ENCODE measurements around the gene SYTL2. TPM values are rescaled to one million over a fixed set of nuclear protein-coding genes. Genes with fewer than 3 reads are reported as not detected.

SYTL2 gene
- total and polyA plus RNA-seq, 2 donors (not counting 1 experiment from before 2014, with no cell fraction given), result 165 to 387 TPM

DNA sequence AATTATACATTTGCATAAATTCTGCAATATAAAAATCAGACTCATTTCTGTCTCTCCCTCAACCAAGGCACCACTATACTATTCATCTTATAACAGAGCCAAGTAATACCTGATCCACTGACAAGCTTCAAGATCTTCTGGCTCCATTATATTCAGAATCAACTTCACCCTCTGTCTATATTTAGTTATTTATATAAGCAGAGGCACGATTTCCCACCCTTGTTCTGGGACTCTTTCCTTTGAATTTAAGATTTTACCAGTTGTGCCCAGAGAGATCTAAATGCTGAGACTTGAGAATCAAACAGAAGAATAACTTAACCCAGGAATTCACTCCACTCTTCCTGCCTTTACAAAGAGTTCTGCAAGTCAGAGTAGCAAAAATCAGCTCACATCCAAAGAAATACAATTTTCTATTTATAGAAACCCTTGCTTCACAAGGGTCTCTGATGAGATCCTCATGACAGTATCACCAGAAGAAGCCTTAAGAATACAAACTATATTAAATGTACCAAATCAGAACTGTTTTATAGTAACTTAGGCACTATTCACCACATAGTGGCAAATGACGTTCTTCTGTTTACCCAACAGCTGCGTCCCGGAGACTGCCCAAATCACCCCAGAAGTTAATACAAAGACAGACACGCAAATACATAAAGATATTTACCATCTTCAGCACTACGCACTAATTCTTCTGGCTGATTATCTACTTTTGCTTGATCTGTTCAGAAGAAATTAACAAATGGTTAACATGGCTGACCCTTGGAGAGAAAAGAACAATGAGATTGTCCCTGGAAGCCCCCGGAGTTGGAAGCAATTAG lies 92.6 kb downstream of the SYTL2 start:
- Histone ChIP-seq H3K4me3 (replicated peaks in 1 of 4; ENCODE audit: control extremely low read depth in 1 of 4, insufficient read depth in 1 of 4, low read depth in 3 of 4, low read length in 4 of 4) (peak overlapping the region; percentile 65 to 91 (median 83)), H4K20me1 (ENCODE audit: control insufficient read depth, extremely low read depth, insufficient read depth, low read length) (no peaks in the 10 kb centered on the region), H3K9me3 (ENCODE audit: control insufficient read depth, insufficient read depth, low read depth, low read length) (no peaks in the 10 kb centered on the region), H3K9ac (ENCODE audit: insufficient read depth, low read length) (peak overlapping the region; percentile 88), H3K36me3 (ENCODE audit: control insufficient read depth, insufficient read depth, low read length) (peaks cover 7% of the 10 kb centered on the region), H3K79me2 (ENCODE audit: control insufficient read depth, insufficient read depth, low read length) (peaks cover 44% of the 10 kb centered on the region), H3K27ac (ENCODE audit: insufficient read depth, low read length) (peak overlapping the region; percentile 99), H2AFZ (ENCODE audit: low read length) (no peak overlapping the region), H3K27me3 (ENCODE audit: control insufficient read depth, insufficient read depth, low read length) (no peaks in the 10 kb centered on the region), H3K4me2 (ENCODE audit: extremely low read depth, insufficient read depth, low read length) (peak overlapping the region; percentile 89), H3K4me1 (ENCODE audit: control insufficient read depth, extremely low read depth, insufficient read depth, low read length) (peaks cover 6% of the 10 kb centered on the region)
- peak in 1 of 2 donors; percentile 28 for DNase-seq (ENCODE audit: low read depth in 2 of 2)
- TF ChIP-seq, protein P1, sequence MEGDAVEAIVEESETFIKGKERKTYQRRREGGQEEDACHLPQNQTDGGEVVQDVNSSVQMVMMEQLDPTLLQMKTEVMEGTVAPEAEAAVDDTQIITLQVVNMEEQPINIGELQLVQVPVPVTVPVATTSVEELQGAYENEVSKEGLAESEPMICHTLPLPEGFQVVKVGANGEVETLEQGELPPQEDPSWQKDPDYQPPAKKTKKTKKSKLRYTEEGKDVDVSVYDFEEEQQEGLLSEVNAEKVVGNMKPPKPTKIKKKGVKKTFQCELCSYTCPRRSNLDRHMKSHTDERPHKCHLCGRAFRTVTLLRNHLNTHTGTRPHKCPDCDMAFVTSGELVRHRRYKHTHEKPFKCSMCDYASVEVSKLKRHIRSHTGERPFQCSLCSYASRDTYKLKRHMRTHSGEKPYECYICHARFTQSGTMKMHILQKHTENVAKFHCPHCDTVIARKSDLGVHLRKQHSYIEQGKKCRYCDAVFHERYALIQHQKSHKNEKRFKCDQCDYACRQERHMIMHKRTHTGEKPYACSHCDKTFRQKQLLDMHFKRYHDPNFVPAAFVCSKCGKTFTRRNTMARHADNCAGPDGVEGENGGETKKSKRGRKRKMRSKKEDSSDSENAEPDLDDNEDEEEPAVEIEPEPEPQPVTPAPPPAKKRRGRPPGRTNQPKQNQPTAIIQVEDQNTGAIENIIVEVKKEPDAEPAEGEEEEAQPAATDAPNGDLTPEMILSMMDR (conservative IDR thresholded peaks at IDR 0.05 in 1 of 2, IDR thresholded peaks at IDR 0.05 in 1 of 2; ENCODE audit: low read depth in 1 of 2, low read length in 2 of 2), result no peak
- no peak for TF ChIP-seq EZH2 (IDR thresholded peaks at IDR 0.05; ENCODE audit: low read length, missing control alignments)

DNA sequence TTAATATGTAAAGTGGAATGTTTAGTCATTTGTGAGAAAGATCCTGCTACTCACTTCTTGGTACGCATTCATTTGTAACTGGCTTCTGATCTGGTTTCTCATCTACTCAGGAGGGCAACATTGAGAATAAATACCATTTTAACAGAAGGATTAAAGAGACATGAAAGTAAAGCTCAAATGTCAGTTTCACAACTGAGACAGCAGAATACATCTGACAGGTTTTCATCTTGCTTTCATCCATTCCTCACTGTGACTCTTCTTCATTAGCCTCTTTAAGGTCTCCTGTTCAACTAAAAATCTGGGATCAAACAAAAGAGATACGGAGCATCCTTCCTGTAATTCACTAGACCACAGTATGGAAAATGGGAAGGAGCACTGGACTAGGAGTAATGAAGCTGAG lies 93.5 kb downstream of the SYTL2 start:
- Histone ChIP-seq H4K20me1 (ENCODE audit: control insufficient read depth, extremely low read depth, insufficient read depth, low read length) (no peaks in the 10 kb centered on the region), H3K27ac (ENCODE audit: insufficient read depth, low read length) (peak overlapping the region; percentile 99), H3K4me2 (ENCODE audit: extremely low read depth, insufficient read depth, low read length) (peak overlapping the region; percentile 89), H3K4me1 (ENCODE audit: control insufficient read depth, extremely low read depth, insufficient read depth, low read length) (peaks cover 6% of the 10 kb centered on the region), H3K79me2 (ENCODE audit: control insufficient read depth, insufficient read depth, low read length) (peaks cover 45% of the 10 kb centered on the region), H3K36me3 (ENCODE audit: control insufficient read depth, insufficient read depth, low read length) (peaks cover 7% of the 10 kb centered on the region), H3K27me3 (ENCODE audit: control insufficient read depth, insufficient read depth, low read length) (no peaks in the 10 kb centered on the region), H3K9me3 (ENCODE audit: control insufficient read depth, insufficient read depth, low read depth, low read length) (no peaks in the 10 kb centered on the region), H3K4me3 (replicated peaks in 1 of 4; ENCODE audit: control extremely low read depth in 1 of 4, insufficient read depth in 1 of 4, low read depth in 3 of 4, low read length in 4 of 4) (peak overlapping the region; percentile 65 to 91 (median 83)), H3K9ac (ENCODE audit: insufficient read depth, low read length) (peak overlapping the region; percentile 88), H2AFZ (ENCODE audit: low read length) (no peak overlapping the region)
- no peak for DNase-seq (ENCODE audit: low read depth in 2 of 2)
- TF ChIP-seq EZH2 (IDR thresholded peaks at IDR 0.05; ENCODE audit: low read length, missing control alignments), result no peak
- TF ChIP-seq, protein P1 (conservative IDR thresholded peaks at IDR 0.05 in 1 of 2, IDR thresholded peaks at IDR 0.05 in 1 of 2; ENCODE audit: low read depth in 1 of 2, low read length in 2 of 2), result no peak

DNA sequence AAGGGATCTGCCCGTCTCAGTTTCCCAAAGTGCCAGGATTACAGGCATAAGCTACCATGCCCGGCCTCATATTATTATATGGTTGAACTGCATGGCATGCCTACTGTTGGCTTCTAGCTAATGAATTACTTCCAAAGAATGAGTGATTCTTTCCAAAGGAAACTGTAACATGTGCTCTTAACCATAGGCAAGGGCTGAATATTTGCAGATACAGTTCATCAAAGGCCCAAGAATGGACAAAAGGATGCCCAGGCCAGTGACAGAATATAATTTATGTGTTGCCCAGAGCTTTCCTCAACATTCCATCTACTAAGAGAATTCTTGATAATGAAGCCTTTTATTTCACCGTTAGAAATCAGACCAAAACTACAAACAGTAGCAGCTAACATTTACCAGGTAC lies 98.0 kb downstream of the SYTL2 start:
- no peak overlapping the region for H3K9ac ChIP-seq (ENCODE audit: insufficient read depth, low read length)
- H3K9me3 ChIP-seq (ENCODE audit: control insufficient read depth, insufficient read depth, low read depth, low read length), result no peaks in the 10 kb centered on the region
- H3K4me1 ChIP-seq (ENCODE audit: control insufficient read depth, extremely low read depth, insufficient read depth, low read length), result peaks cover 6% of the 10 kb centered on the region
- peaks cover 7% of the 10 kb centered on the region for H3K36me3 ChIP-seq (ENCODE audit: control insufficient read depth, insufficient read depth, low read length)
- H2AFZ ChIP-seq (ENCODE audit: low read length), result no peak overlapping the region
- peak in 1 of 2 donors; percentile 52 for DNase-seq (ENCODE audit: low read depth in 2 of 2)
- TF ChIP-seq EZH2 (IDR thresholded peaks at IDR 0.05; ENCODE audit: low read length, missing control alignments), result no peak
- TF ChIP-seq, protein P1 (conservative IDR thresholded peaks at IDR 0.05 in 1 of 2, IDR thresholded peaks at IDR 0.05 in 1 of 2; ENCODE audit: low read depth in 1 of 2, low read length in 2 of 2), result no peak
- peaks cover 44% of the 10 kb centered on the region for H3K79me2 ChIP-seq (ENCODE audit: control insufficient read depth, insufficient read depth, low read length)
- no peak overlapping the region for H3K4me2 ChIP-seq (ENCODE audit: extremely low read depth, insufficient read depth, low read length)
- H4K20me1 ChIP-seq (ENCODE audit: control insufficient read depth, extremely low read depth, insufficient read depth, low read length), result no peaks in the 10 kb centered on the region
- H3K4me3 ChIP-seq (replicated peaks in 1 of 4; ENCODE audit: control extremely low read depth in 1 of 4, insufficient read depth in 1 of 4, low read depth in 3 of 4, low read length in 4 of 4), result no peak overlapping the region
- no peak overlapping the region for H3K27ac ChIP-seq (ENCODE audit: insufficient read depth, low read length)
- H3K27me3 ChIP-seq (ENCODE audit: control insufficient read depth, insufficient read depth, low read length), result no peaks in the 10 kb centered on the region
